Measurements from ENCODE around the gene ARHGAP1.

Gene ARHGAP1

GRCh38 chr11:46632502-46632901 lies 67.9 kb downstream of the ARHGAP1 start:
- H3K27me3 ChIP-seq (ENCODE audit: insufficient read depth, poor library complexity, severe bottlenecking), result no peaks in the 10 kb centered on the region
- DNase-seq (ENCODE audit: low read depth in 1 of 2, low spot score in 1 of 2), result no peak
- no peak overlapping the region; the same call in 1 of the 2 replicates for H3K27ac ChIP-seq (replicated peaks)
- H3K4me3 ChIP-seq (replicated peaks; ENCODE audit: insufficient read depth, low read length), result no peak overlapping the region
- TF ChIP-seq, protein P1, sequence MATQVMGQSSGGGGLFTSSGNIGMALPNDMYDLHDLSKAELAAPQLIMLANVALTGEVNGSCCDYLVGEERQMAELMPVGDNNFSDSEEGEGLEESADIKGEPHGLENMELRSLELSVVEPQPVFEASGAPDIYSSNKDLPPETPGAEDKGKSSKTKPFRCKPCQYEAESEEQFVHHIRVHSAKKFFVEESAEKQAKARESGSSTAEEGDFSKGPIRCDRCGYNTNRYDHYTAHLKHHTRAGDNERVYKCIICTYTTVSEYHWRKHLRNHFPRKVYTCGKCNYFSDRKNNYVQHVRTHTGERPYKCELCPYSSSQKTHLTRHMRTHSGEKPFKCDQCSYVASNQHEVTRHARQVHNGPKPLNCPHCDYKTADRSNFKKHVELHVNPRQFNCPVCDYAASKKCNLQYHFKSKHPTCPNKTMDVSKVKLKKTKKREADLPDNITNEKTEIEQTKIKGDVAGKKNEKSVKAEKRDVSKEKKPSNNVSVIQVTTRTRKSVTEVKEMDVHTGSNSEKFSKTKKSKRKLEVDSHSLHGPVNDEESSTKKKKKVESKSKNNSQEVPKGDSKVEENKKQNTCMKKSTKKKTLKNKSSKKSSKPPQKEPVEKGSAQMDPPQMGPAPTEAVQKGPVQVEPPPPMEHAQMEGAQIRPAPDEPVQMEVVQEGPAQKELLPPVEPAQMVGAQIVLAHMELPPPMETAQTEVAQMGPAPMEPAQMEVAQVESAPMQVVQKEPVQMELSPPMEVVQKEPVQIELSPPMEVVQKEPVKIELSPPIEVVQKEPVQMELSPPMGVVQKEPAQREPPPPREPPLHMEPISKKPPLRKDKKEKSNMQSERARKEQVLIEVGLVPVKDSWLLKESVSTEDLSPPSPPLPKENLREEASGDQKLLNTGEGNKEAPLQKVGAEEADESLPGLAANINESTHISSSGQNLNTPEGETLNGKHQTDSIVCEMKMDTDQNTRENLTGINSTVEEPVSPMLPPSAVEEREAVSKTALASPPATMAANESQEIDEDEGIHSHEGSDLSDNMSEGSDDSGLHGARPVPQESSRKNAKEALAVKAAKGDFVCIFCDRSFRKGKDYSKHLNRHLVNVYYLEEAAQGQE (IDR thresholded peaks at IDR 0.05; ENCODE audit: insufficient replicate concordance, low read depth), result no peak
- TF ChIP-seq SPI1 (IDR thresholded peaks at IDR 0.05; ENCODE audit: borderline replicate concordance, low read depth) (no peak), CTCF (IDR thresholded peaks at IDR 0.05; ENCODE audit: insufficient read depth, low read length) (no peak), GABPA (IDR thresholded peaks at IDR 0.05; ENCODE audit: low read depth) (no peak), POLR2AphosphoS5 (IDR thresholded peaks at IDR 0.05; ENCODE audit: low read depth) (no peak)

DNA sequence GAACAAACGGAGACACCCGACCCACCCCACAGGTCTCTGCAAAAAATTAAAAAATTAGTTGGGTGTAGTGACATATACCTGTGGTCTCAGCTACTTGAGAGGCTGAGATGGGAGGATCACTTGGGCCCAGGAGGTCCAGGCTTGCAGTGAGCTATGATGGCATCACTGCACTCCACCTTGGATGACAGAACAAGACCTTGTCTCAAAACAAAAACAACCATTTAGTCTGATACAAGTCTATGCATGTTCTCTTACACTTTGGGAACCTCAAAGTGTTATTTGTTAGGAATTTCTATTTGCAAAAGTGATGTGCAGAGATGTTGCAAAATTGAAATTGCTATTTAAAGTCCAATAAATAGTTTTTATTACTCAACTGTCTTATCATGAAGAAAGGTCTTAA lies 68.7 kb downstream of the ARHGAP1 start:
- no peak for DNase-seq (ENCODE audit: low read depth in 1 of 2, low spot score in 1 of 2)
- Histone ChIP-seq H3K27me3 (ENCODE audit: insufficient read depth, poor library complexity, severe bottlenecking) (no peaks in the 10 kb centered on the region), H3K4me3 (replicated peaks; ENCODE audit: insufficient read depth, low read length) (no peak overlapping the region), H3K27ac (replicated peaks) (no peak overlapping the region)
- TF ChIP-seq POLR2AphosphoS5 (IDR thresholded peaks at IDR 0.05; ENCODE audit: low read depth) (no peak), GABPA (IDR thresholded peaks at IDR 0.05; ENCODE audit: low read depth) (no peak), SPI1 (IDR thresholded peaks at IDR 0.05; ENCODE audit: borderline replicate concordance, low read depth) (no peak), CTCF (IDR thresholded peaks at IDR 0.05; ENCODE audit: insufficient read depth, low read length) (no peak)
- TF ChIP-seq, protein P1 (IDR thresholded peaks at IDR 0.05; ENCODE audit: insufficient replicate concordance, low read depth), result no peak

GRCh38 chr11:46630237-46630636 lies 70.2 kb downstream of the ARHGAP1 start:
- no peaks in the 10 kb centered on the region for H3K27me3 ChIP-seq (ENCODE audit: insufficient read depth, poor library complexity, severe bottlenecking)

More at GRCh38 chr11:46630237-46630636, 70.2 kb downstream of the ARHGAP1 start:
- no peak for DNase-seq (ENCODE audit: low read depth in 1 of 2, low spot score in 1 of 2)
- Histone ChIP-seq H3K27ac (replicated peaks) (no peak overlapping the region), H3K4me3 (replicated peaks; ENCODE audit: insufficient read depth, low read length) (no peak overlapping the region)
- TF ChIP-seq, protein P1 (IDR thresholded peaks at IDR 0.05; ENCODE audit: insufficient replicate concordance, low read depth), result no peak
- TF ChIP-seq GABPA (IDR thresholded peaks at IDR 0.05; ENCODE audit: low read depth), result no peak
- TF ChIP-seq POLR2AphosphoS5 (IDR thresholded peaks at IDR 0.05; ENCODE audit: low read depth), result no peak
- TF ChIP-seq SPI1 (IDR thresholded peaks at IDR 0.05; ENCODE audit: borderline replicate concordance, low read depth), result no peak
- no peak for TF ChIP-seq CTCF (IDR thresholded peaks at IDR 0.05; ENCODE audit: insufficient read depth, low read length)
